GM19452 (cell line): ENCODE measurements around the gene VSIG2.
"Not testable (repeated sequence)": the region's sequence is repeated elsewhere in the genome, so short reads cannot be mapped to it uniquely, and the experiment has no call there.

Source experiments
- ATAC-seq: cut with Tn5 transposase; IDR thresholded peaks from one replicate; pipeline ENCODE4 v1.9.1; 2021; ENCODE audit not compliant: unreplicated experiment

The VSIG2 gene, protein sequence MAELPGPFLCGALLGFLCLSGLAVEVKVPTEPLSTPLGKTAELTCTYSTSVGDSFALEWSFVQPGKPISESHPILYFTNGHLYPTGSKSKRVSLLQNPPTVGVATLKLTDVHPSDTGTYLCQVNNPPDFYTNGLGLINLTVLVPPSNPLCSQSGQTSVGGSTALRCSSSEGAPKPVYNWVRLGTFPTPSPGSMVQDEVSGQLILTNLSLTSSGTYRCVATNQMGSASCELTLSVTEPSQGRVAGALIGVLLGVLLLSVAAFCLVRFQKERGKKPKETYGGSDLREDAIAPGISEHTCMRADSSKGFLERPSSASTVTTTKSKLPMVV

GRCh38 chr11:124751741-124752470 is at the start of gene VSIG2:
Gene VSIG2, minus strand, starts transcription at chr11:124752255. Its CDS starts 118 bp downstream, at chr11:124752137.
- no peak for ATAC-seq

DNA sequence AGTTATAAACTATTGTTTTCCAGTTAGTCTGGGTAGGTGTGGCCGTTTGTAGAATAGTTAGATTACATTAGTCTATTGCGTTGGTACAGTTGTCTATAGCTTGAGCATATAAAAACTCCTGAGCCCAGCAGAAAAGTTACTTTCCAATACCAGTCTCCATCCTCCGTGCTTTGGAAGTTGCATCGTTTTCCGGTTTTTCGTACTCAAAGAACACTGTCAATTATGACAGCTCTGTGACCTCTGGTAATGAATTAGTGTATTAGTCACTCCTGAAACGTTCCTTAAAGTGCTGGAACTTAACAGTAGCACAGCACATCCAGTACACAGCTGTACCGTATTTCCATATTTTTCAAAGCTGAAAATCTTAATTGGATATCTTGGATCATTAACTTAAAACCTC is 49.0 kb upstream of the VSIG2 start:
- no peak for ATAC-seq

DNA sequence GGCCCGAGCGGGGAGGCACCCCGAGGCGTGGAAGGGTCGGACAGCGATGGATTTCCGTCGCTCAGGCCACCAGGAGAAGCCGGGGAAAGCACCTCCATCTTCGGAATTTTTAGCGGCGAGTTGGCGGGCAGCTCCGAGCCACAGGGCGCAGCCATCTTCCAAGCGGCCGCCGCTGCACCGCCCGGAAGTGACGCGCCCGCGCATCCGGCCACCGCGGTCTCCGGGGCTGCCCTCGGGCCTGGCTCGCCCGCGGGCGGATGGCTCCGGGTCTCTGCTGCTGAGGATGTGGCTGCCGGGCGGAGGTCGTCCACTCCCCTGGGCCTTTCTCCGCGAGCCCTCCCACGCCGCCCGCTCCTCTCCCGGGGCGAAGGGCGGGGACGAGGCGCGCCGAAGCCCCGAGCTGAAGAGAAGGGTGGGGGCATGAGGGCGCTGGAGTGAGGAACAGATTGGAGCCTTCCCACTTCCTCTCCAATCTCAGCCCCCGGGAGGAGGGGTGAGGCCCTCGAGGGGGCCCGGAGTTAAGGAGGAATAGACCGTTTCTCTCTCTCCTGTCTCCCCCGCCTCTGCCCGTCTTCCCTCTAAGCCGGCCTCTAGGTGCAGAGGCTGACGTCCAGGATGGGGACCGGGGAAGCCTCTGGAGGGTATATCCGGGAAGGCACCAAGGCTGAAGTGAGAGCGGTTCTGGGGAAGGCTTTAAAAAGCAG is 48.3 kb upstream of the VSIG2 start, which contains the start of gene MSANTD2:
TSS of gene MSANTD2 (minus strand) at position 181 of the 704 bp plus-strand sequence. CDS start at position 155, 26 bp downstream.
- ATAC-seq = peak; percentile 86

DNA sequence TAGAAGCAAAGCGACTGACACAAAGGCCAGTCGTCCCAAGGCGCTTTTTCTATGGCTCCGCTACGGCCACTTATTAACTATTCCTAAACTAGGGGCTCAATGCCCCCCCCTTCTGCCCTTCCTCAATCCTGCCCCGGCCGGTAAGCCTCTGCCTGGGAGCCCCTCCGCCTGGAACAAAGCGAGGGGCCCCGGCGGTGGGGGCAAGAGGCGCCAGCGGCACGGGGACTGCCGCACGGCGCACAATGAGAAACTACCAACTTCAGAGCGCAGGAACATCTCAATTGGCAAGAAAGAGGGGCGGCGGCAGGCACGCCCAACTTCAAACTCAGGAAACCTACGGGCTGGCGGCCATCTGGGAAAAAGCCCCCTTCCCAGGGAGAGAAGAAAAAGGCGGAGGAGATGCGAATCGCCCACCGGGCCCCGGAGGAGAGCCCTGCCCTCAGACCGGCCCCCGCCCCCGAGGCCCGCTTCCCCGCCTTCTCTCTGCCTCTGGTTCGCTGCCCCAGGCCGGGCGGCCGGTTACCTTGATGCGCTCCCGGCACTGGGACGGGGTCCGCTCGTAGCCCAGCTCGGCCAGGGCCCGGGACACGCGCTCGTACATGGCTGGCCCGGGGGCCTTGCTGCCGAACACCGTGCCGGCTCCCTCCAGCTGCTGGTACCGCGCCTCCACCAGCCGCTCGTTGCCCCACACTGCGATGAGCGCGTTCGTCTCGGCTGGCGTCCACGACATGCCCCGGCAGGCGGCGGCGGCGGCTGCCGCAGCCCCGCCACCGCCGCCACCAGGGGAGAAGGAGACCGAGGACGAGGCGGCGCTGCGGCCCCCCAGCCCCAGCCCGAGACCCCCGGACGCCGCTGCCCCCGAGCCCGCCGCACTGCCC is 47.5 kb upstream of the VSIG2 start:
- ATAC-seq = peak; percentile 44

DNA sequence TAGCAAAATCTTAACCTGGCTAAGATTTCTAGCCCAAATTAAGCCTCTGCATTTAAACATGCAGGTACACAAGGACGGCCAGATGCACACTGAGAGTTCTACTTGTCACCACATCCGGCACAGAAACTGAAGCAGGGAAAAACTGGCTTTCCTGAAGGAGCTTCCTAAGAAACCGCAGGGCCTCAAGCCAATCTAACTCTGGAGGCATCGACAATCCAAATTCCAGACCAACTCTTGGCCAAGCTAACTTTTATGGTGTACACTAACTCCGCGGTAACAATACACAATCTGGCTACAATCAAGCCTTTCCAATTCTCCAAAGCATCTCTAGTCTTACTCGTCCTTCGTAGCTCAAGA is 46.9 kb upstream of the VSIG2 start:
- peak; percentile 26 for ATAC-seq

GRCh38 chr11:124796312-124796711 is 44.3 kb upstream of the VSIG2 start:
- ATAC-seq = no peak

DNA sequence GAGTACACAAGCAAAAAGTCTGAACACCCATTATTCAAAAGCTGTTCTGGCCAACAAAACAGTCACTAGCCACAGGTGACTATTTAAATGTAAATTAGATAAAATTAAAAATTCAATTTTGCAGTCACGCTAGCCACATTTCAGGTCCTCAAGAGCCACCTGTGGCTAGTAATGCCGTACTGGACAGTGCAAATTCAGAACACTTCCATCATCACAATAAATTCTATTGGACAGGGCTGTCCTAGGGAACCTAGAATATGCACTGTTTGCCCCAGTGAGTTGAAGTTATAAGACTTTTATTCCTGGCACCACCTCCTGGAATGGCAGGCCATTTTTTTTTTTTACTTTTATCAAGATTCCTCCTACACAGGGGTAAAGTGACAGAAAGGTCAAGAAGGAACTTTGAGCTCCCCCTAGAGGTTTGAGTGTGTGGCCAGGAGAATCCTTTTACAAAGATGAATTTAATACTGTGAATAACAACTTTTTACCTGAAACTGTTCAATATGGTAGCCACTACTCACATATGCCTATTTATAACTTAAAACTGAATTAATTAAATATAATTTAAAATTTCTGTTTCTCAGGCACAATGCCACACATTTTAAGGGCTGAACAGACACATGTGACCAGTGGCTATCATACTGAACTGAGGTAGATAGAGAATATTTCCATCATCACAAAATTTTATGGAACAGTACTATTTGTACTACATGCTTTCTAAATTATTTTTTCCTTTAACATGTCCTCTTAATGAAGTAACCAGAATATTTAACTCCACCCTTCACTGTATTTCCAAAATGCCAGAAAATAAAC is 41.6 kb upstream of the VSIG2 start:
- no peak for ATAC-seq

DNA sequence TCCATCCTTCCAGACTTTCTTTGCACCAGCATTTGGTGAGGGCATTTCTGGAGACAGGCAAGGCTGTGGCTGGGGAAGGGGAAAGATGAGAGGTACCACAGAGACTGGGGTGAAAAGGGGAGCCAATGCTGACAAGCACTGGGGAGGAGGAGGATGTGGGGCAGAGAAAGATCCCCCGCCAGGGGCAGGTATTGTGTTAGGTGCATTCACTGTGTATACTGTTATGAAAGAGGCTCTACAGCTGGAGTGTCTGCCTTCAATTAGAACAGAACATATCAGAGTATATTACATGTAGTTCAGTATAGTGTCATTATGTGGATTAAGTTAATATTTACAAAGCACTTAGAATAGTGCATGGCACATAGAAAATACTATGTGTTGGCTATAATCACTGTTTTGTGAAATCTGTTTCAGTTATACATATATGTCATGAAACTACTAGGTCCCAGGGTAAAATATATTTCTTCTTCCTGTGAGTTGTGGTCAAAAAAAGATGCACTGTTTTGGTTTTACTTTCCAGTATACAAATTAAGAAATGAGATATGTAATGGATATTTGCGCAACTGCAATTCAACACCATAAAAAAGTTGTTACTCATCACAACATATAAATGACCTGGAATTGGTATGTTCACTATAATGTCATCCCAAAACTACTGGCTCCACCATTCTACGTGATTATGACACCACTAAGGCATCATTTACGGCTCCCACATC is 39.7 kb upstream of the VSIG2 start:
- ATAC-seq = peak; percentile 78

GRCh38 chr11:124788521-124788920 is 36.5 kb upstream of the VSIG2 start:
- ATAC-seq = no peak

GRCh38 chr11:124784051-124784450 is 32.0 kb upstream of the VSIG2 start:
- ATAC-seq = no peak

GRCh38 chr11:124783002-124783401 is 30.9 kb upstream of the VSIG2 start:
- no peak for ATAC-seq

- no peak for ATAC-seq
These were observed 27.5 kb upstream of the VSIG2 start for GRCh38 chr11:124779568-124779967.

DNA sequence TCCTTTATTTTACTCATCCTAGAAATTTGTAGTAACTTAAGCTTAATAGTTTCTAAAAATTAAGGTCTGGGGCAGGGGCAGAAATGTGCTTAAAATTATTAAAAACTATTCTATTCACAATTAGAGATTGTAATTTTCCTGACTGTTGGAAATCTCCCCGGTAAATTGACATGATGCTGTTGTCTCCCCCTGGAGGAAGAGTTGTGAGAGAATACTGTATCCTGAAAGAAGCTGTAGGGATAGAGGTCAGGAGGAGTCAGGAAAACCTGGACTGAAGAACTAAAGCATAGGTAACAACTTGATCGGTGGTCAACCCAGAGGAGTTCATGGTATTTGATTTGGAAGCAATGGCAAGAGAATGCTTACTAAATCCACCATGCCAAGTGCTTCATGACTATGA is 26.2 kb upstream of the VSIG2 start:
- no peak for ATAC-seq

GRCh38 chr11:124776865-124777645 is 25.0 kb upstream of the VSIG2 start:
- no peak for ATAC-seq

- not testable (repeated sequence) for ATAC-seq
These were observed 18.9 kb upstream of the VSIG2 start for GRCh38 chr11:124770959-124771358.

GRCh38 chr11:124769806-124770774 is 18.0 kb upstream of the VSIG2 start:
- ATAC-seq = no peak

DNA sequence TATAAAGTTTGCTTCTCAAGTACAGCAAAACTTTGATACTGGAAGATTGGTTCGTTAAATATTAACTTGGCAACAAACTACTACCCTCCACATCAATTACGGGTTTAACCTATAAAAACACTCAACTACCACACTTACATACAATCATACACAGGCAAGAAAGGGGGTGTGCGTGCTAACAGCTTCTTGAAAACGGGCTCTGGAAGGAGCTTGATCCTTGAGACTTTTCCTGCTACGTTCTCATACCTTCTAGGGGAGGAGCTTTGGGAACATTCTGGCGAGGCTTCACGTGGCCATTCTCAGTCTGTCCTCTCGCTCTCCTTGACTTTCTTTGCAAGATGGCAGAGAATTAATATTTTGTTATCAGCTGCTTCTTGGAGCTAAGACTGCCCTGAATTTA is 16.9 kb upstream of the VSIG2 start:
- ATAC-seq = no peak
